ENCODE results near the gene SAG. TPM values are rescaled to one million over a fixed set of nuclear protein-coding genes. Genes with fewer than 3 reads are reported as not detected.

Gene SAG
- total and polyA plus RNA-seq, 11 donors: 1.4 TPM; not detected in 10

- no peaks in the 10 kb centered on the region for H3K27me3 ChIP-seq
- TF ChIP-seq CTCF (IDR thresholded peaks at IDR 0.05): no peak
- TF ChIP-seq POLR2A (IDR thresholded peaks at IDR 0.05): no peak
- no peaks in the 10 kb centered on the region for H3K9me3 ChIP-seq
- no peaks in the 10 kb centered on the region for H3K4me1 ChIP-seq
- peaks cover 5 to 100% (median 98%) of the 10 kb centered on the region in 9 donors for H3K36me3 ChIP-seq
- H3K4me3 ChIP-seq: no peak overlapping the region
- ATAC-seq: no peak
- DNase-seq: no peak
- WGBS, 4 donors: 92 to 94% (median 94%) methylated on average over 9 of the region's 9 CpGs
- no peak overlapping the region for H3K27ac ChIP-seq
- intact Hi-C loops (cut with DNase I): no loop called here
Observed at GRCh38 chr2:233261819-233262555, 45.6 kb upstream of the SAG start.

- Histone ChIP-seq H3K9me3 (no peaks in the 10 kb centered on the region), H3K27me3 (no peaks in the 10 kb centered on the region), H3K27ac (no peak overlapping the region), H3K4me3 (no peak overlapping the region), H3K4me1 (no peaks in the 10 kb centered on the region), H3K36me3 (peaks cover 5 to 100% (median 98%) of the 10 kb centered on the region in 9 donors)
- TF ChIP-seq CTCF (IDR thresholded peaks at IDR 0.05): no peak
- TF ChIP-seq POLR2A (IDR thresholded peaks at IDR 0.05): no peak
- ATAC-seq (no peak), DNase-seq (no peak)
- 80 to 95% (median 94%) methylated on average over 5 of the region's 5 CpGs for WGBS, 4 donors
- intact Hi-C loops (cut with DNase I): no loop called here
Observed at GRCh38 chr2:233262562-233262961, 45.1 kb upstream of the SAG start.

GRCh38 chr2:233263045-233263570 lies 44.5 kb upstream of the SAG start:
- intact Hi-C loops (cut with DNase I): no loop called here
- Histone ChIP-seq H3K27ac (no peak overlapping the region), H3K4me1 (no peaks in the 10 kb centered on the region), H3K4me3 (no peak overlapping the region), H3K27me3 (no peaks in the 10 kb centered on the region), H3K36me3 (peaks cover 5 to 100% (median 98%) of the 10 kb centered on the region in 9 donors), H3K9me3 (no peaks in the 10 kb centered on the region)
- DNase-seq (no peak), ATAC-seq (no peak)
- no peak for TF ChIP-seq CTCF (IDR thresholded peaks at IDR 0.05)
- no peak for TF ChIP-seq POLR2A (IDR thresholded peaks at IDR 0.05)
- WGBS, 4 donors: 91 to 93% (median 91%) methylated on average over 6 of the region's 6 CpGs

GRCh38 chr2:233264667-233265066 lies 42.9 kb upstream of the SAG start:
- H3K9me3 ChIP-seq: no peaks in the 10 kb centered on the region

More at GRCh38 chr2:233264667-233265066, 42.9 kb upstream of the SAG start:
- no peak for ATAC-seq
- H3K27ac ChIP-seq: no peak overlapping the region
- no peak overlapping the region for H3K4me3 ChIP-seq
- WGBS, 4 donors: 67 to 83% (median 76%) methylated on average over 8 of the region's 8 CpGs
- H3K27me3 ChIP-seq: no peaks in the 10 kb centered on the region
- peaks cover 0 to 8% (median 0%) of the 10 kb centered on the region in 12 donors for H3K4me1 ChIP-seq
- H3K36me3 ChIP-seq: peaks cover 5 to 100% (median 96%) of the 10 kb centered on the region in 9 donors
- TF ChIP-seq CTCF (IDR thresholded peaks at IDR 0.05): no peak
- no peak for TF ChIP-seq POLR2A (IDR thresholded peaks at IDR 0.05)
- intact Hi-C loops (cut with DNase I): no loop called here
- no peak for DNase-seq
